ENCODE measurements around the gene CHD1L. TPM values are rescaled to one million over a fixed set of nuclear protein-coding genes. Genes with fewer than 3 reads are reported as not detected.

CHD1L gene
- total and polyA plus RNA-seq, 3 donors from 2014 or later, result 29.7 to 50.9 (median 43.9) TPM

GRCh38 chr1:147260956-147261355 lies 18.5 kb downstream of the CHD1L start:
- TF ChIP-seq POLR2A (IDR thresholded peaks at IDR 0.05), result no peak
- no peak for TF ChIP-seq CTCF (IDR thresholded peaks at IDR 0.05)
- Histone ChIP-seq H3K4me3 (no peak overlapping the region), H3K27ac (no peak overlapping the region), H3K4me1 (no peaks in the 10 kb centered on the region), H3K36me3 (ENCODE audit: low read depth, missing control alignments) (no peaks in the 10 kb centered on the region), H3K9me3 (no peaks in the 10 kb centered on the region), H3K27me3 (no peaks in the 10 kb centered on the region)
- intact Hi-C loops (cut with DNase I; ENCODE audit: low total_unique reads), result no loop called here
- WGBS, 2 donors, result 85 to 98% methylated on average over 4 of the region's 4 CpGs
- DNase-seq, result no peak

- intact Hi-C loops (cut with DNase I; ENCODE audit: low total_unique reads), result no loop called here
- Histone ChIP-seq H3K27me3 (no peaks in the 10 kb centered on the region), H3K4me3 (no peak overlapping the region), H3K4me1 (no peaks in the 10 kb centered on the region), H3K36me3 (ENCODE audit: low read depth, missing control alignments) (no peaks in the 10 kb centered on the region), H3K9me3 (no peaks in the 10 kb centered on the region), H3K27ac (no peak overlapping the region)
- DNase-seq, result no peak
- TF ChIP-seq POLR2A (IDR thresholded peaks at IDR 0.05) (no peak), CTCF (IDR thresholded peaks at IDR 0.05) (no peak)
- WGBS, 2 donors, result 86 to 89% methylated on average over 3 of the region's 3 CpGs
Observed at GRCh38 chr1:147264158-147264768, 21.8 kb downstream of the CHD1L start.

- H3K27ac ChIP-seq, result no peak overlapping the region
- no peak for DNase-seq
- no peak overlapping the region for H3K4me3 ChIP-seq
- H3K36me3 ChIP-seq (ENCODE audit: low read depth, missing control alignments), result no peaks in the 10 kb centered on the region
- no peaks in the 10 kb centered on the region for H3K27me3 ChIP-seq
- intact Hi-C loops (cut with DNase I; ENCODE audit: low total_unique reads), result no loop called here
- no peaks in the 10 kb centered on the region for H3K4me1 ChIP-seq
- WGBS, 2 donors, result 81 to 92% methylated on average over 5 of the region's 5 CpGs
- TF ChIP-seq CTCF (IDR thresholded peaks at IDR 0.05), result no peak
- TF ChIP-seq POLR2A (IDR thresholded peaks at IDR 0.05), result no peak
- no peaks in the 10 kb centered on the region for H3K9me3 ChIP-seq
Observed at GRCh38 chr1:147266381-147266780, 23.9 kb downstream of the CHD1L start.

GRCh38 chr1:147267711-147268110 lies 25.2 kb downstream of the CHD1L start:
- no peaks in the 10 kb centered on the region for H3K4me1 ChIP-seq
- no peak overlapping the region for H3K27ac ChIP-seq
- H3K36me3 ChIP-seq (ENCODE audit: low read depth, missing control alignments), result no peaks in the 10 kb centered on the region
- 93% methylated on average over 4 of the region's 4 CpGs for WGBS, 2 donors
- H3K27me3 ChIP-seq, result no peaks in the 10 kb centered on the region
- H3K9me3 ChIP-seq, result no peaks in the 10 kb centered on the region
- intact Hi-C loops (cut with DNase I; ENCODE audit: low total_unique reads), result no loop called here
- no peak for DNase-seq
- TF ChIP-seq CTCF (IDR thresholded peaks at IDR 0.05), result no peak
- TF ChIP-seq POLR2A (IDR thresholded peaks at IDR 0.05), result no peak
- no peak overlapping the region for H3K4me3 ChIP-seq

GRCh38 chr1:147270721-147271120 lies 28.2 kb downstream of the CHD1L start:
- intact Hi-C loops (cut with DNase I; ENCODE audit: low total_unique reads), result no loop called here
- no peaks in the 10 kb centered on the region for H3K36me3 ChIP-seq (ENCODE audit: low read depth, missing control alignments)
- TF ChIP-seq POLR2A (IDR thresholded peaks at IDR 0.05), result no peak
- no peak for TF ChIP-seq CTCF (IDR thresholded peaks at IDR 0.05)
- H3K9me3 ChIP-seq, result no peaks in the 10 kb centered on the region
- WGBS, 2 donors, result 68 to 79% methylated on average over 2 of the region's 2 CpGs
- no peaks in the 10 kb centered on the region for H3K27me3 ChIP-seq
- H3K4me3 ChIP-seq, result no peak overlapping the region
- DNase-seq, result no peak
- no peaks in the 10 kb centered on the region for H3K4me1 ChIP-seq
- no peak overlapping the region for H3K27ac ChIP-seq
